OCI-LY3 (cell line): Measurements from ENCODE around the gene NUP133.
"Not testable (repeated sequence)": the region's sequence is repeated elsewhere in the genome, so short reads cannot be mapped to it uniquely, and the experiment has no call there.

Experiments used
- EZH2phosphoT487 ChIP-seq: fragments of 200-600 bp; shearing (Covaris generic); IDR thresholded peaks from 2 replicates; pipeline ENCODE4 v1.6.1; 2018; ENCODE audit warnings: antibody characterized with exemption, mixed run types, low read depth
- TF ChIP-seq, protein P1 (sequence below): fragments of 200-600, 300-600 bp; sonication (generic); IDR thresholded peaks from 2 replicates; pipeline ENCODE4 v1.5.1; 2014; ENCODE audit warnings: antibody characterized with exemption, low read length, low read depth

DNA sequence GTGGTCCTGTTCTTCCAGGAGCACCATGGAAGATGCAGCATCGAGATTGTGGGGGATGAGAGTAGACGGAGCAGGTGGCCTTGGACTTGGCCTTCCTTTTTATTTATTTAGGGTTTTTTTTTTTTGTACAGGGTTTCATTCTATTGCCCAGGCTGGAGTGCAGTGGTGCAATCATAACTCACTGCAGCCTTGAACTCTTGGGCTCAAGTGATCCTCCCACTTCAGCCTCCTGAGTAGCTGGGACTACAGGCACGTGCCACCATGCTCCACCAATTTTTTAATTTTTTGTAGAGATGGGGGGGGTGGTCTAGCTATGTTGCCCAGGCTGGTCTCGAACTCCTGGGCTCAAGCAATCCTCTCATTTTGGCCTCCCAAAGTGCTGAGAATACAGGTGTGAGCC lies 105.8 kb downstream of the NUP133 start:
- TF ChIP-seq, protein P1, sequence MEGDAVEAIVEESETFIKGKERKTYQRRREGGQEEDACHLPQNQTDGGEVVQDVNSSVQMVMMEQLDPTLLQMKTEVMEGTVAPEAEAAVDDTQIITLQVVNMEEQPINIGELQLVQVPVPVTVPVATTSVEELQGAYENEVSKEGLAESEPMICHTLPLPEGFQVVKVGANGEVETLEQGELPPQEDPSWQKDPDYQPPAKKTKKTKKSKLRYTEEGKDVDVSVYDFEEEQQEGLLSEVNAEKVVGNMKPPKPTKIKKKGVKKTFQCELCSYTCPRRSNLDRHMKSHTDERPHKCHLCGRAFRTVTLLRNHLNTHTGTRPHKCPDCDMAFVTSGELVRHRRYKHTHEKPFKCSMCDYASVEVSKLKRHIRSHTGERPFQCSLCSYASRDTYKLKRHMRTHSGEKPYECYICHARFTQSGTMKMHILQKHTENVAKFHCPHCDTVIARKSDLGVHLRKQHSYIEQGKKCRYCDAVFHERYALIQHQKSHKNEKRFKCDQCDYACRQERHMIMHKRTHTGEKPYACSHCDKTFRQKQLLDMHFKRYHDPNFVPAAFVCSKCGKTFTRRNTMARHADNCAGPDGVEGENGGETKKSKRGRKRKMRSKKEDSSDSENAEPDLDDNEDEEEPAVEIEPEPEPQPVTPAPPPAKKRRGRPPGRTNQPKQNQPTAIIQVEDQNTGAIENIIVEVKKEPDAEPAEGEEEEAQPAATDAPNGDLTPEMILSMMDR, result not testable (repeated sequence)
- TF ChIP-seq EZH2phosphoT487, result not testable (repeated sequence)
